Neuronal stem cell (in vitro differentiated cells): ENCODE results near the gene DEPP1.

Source experiments
- DNase-seq: peaks from one replicate; pipeline ENCODE4 v3.0.0-alpha.2; 2013; ENCODE audit warnings: low spot score
- H2AFZ ChIP-seq: one replicate; pipeline ENCODE4 v1.6.1; 2013; ENCODE audit warnings: mild to moderate bottlenecking, low read length, inconsistent platforms
- H2AK5ac ChIP-seq: 2 replicates; pipeline ENCODE4 v1.6.1; 2013; ENCODE audit warnings: low read depth, mild to moderate bottlenecking, inconsistent platforms, low read length, moderate library complexity, mixed read lengths
- H2BK120ac ChIP-seq: 2 replicates; pipeline ENCODE4 v1.6.1; 2013; ENCODE audit warnings: low read depth, mild to moderate bottlenecking, inconsistent platforms, low read length, moderate library complexity, mixed read lengths
- H2BK12ac ChIP-seq: one replicate; pipeline ENCODE4 v1.6.1; 2013; ENCODE audit warnings: low read length, inconsistent platforms
- H2BK15ac ChIP-seq: 2 replicates; pipeline ENCODE4 v1.6.1; 2013; ENCODE audit warnings: mild to moderate bottlenecking, low read length, inconsistent platforms, mixed read lengths
- H2BK5ac ChIP-seq: one replicate; pipeline ENCODE4 v1.6.1; 2013; ENCODE audit warnings: inconsistent platforms, mild to moderate bottlenecking, low read length, moderate library complexity
- H3K14ac ChIP-seq: one replicate; pipeline ENCODE4 v1.6.1; 2013; ENCODE audit warnings: low read length, inconsistent platforms
- H3K18ac ChIP-seq: 2 replicates; pipeline ENCODE4 v1.6.1; 2013; ENCODE audit warnings: low read length, inconsistent platforms
- H3K23ac ChIP-seq: 2 replicates; pipeline ENCODE4 v1.6.1; 2013; ENCODE audit warnings: low read depth, mild to moderate bottlenecking, mixed read lengths, low read length, inconsistent platforms; ENCODE audit not compliant: poor library complexity
- H3K27ac ChIP-seq: replicated peaks from 3 replicates; pipeline ENCODE4 v1.5.1; 2013; ENCODE audit warnings: low read length, inconsistent platforms
- H3K27me3 ChIP-seq, 3 experiments: 2 replicates each; pipeline ENCODE4 v1.6.1; 2013; ENCODE audit warnings: low read length in 3 of 3, mild to moderate bottlenecking in 2 of 3, inconsistent platforms in 1 of 3, low read depth in 1 of 3, mixed read lengths in 1 of 3, moderate library complexity in 1 of 3; ENCODE audit not compliant: control insufficient read depth in 3 of 3, insufficient read depth in 3 of 3
- H3K36me3 ChIP-seq, 2 donors: replicated peaks in 1 of 2; 2 replicates each; pipeline ENCODE4 v1.6.1; 2013; ENCODE audit warnings: low read length in 2 of 2; ENCODE audit not compliant: control insufficient read depth in 2 of 2, insufficient read depth in 2 of 2
- H3K4ac ChIP-seq: 2 replicates; pipeline ENCODE4 v1.6.1; 2013; ENCODE audit warnings: inconsistent platforms, mild to moderate bottlenecking, low read length, moderate library complexity
- H3K4me1 ChIP-seq, 2 donors: 1 replicate in 1 of 2; 2 replicates in 1 of 2; pipeline ENCODE4 v1.6.1; 2013; ENCODE audit warnings: low read length in 2 of 2, low read depth in 1 of 2; ENCODE audit not compliant: control insufficient read depth in 2 of 2, insufficient read depth in 1 of 2
- H3K4me2 ChIP-seq: one replicate; pipeline ENCODE4 v1.6.1; 2013; ENCODE audit warnings: mild to moderate bottlenecking, low read length, inconsistent platforms; ENCODE audit not compliant: insufficient read depth, poor library complexity, severe bottlenecking
- H3K4me3 ChIP-seq, 2 donors: 2 replicates each; pipeline ENCODE4 v1.5.1; 2013; ENCODE audit warnings: low read length in 2 of 2, mild to moderate bottlenecking in 2 of 2, inconsistent platforms in 1 of 2, moderate library complexity in 1 of 2
- H3K79me1 ChIP-seq: one replicate; pipeline ENCODE4 v1.6.1; 2013; ENCODE audit warnings: low read depth, mild to moderate bottlenecking, inconsistent platforms, low read length, moderate library complexity
- H3K9ac ChIP-seq: one replicate; pipeline ENCODE4 v1.6.1; 2013; ENCODE audit warnings: mild to moderate bottlenecking, low read depth, low read length, inconsistent platforms; ENCODE audit not compliant: poor library complexity
- H3K9me3 ChIP-seq, 2 donors: replicated peaks in 1 of 2; 2 replicates each; pipeline versions ENCODE3 to v1.6.1; 2013; ENCODE audit warnings: low read length in 2 of 2, mild to moderate bottlenecking in 2 of 2, inconsistent platforms in 1 of 2, low read depth in 1 of 2, mixed read lengths in 1 of 2, moderate library complexity in 1 of 2; ENCODE audit not compliant: control insufficient read depth in 2 of 2, insufficient read depth in 1 of 2
- H4K8ac ChIP-seq: one replicate; pipeline ENCODE4 v1.6.1; 2013; ENCODE audit warnings: low read depth, mild to moderate bottlenecking, inconsistent platforms, low read length, moderate library complexity
- H4K91ac ChIP-seq: one replicate; pipeline ENCODE4 v1.6.1; 2013; ENCODE audit warnings: low read length, low read depth, mild to moderate bottlenecking, inconsistent platforms; ENCODE audit not compliant: poor library complexity
- WGBS, 2 donors: extraction: QIAGEN DNeasy Blood & Tissue Kit; methylation state at CpG; one replicate each; pipeline ENCODE4 v1.1.7; 2013; ENCODE audit warnings: missing lambda C conversion rate in 2 of 2, mixed read lengths in 1 of 2; ENCODE audit not compliant: insufficient read length in 2 of 2, insufficient replicate concordance in 1 of 2; ENCODE audit errors: extremely low coverage in 2 of 2; 5-methylcytosine and 5-hydroxymethylcytosine counted together

The DEPP1 gene

DNA sequence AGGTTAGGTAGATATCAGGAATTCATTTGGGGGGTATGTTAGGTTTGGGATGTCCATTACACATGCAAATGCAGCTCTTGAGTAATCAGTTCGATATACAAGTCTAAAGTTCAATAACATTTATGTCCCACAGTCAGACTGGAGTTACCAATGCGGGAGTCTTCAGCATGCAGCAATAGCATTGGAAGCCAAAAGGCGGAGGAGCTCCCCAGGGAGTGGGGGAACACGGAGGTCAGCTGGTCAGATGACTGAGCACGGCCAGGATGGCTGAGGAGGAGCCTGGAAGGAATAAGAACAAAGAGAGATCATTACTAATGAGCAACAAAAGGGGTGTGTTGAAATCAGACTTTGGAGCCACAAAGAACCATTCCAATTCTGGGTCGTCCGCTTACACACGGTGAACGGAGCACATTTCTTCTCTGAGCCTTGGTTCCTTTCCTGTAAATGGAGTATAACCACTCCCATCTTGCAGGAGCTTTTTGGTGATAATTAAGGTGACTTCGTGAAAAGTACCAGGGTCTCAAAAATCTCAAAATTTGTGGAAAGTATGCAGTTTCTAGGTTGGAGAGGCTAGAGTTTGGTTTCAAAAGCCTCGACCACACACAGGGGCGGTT lies 21.6 kb upstream of the DEPP1 start:
- Histone ChIP-seq H3K36me3 (peaks cover 11 to 32% of the 10 kb centered on the region in 2 donors), H2BK12ac (no peak overlapping the region), H4K8ac (peak overlapping the region; percentile 19), H3K4me2 (peak overlapping the region; percentile 42), H3K18ac (no peak overlapping the region), H3K4ac (no peak overlapping the region), H3K4me3 (peak overlapping the region in 1 of 2 donors; percentile 75), H3K23ac (no peak overlapping the region), H3K9me3 (peaks cover 6 to 32% of the 10 kb centered on the region in 2 donors), H4K91ac (no peak overlapping the region), H2BK15ac (no peak overlapping the region), H3K79me1 (no peaks in the 10 kb centered on the region), H2AK5ac (no peak overlapping the region), H3K27ac (no peak overlapping the region), H3K14ac (no peak overlapping the region), H2AFZ (peak overlapping the region; percentile 86), H3K4me1 (peaks cover 0 to 5% of the 10 kb centered on the region in 2 donors), H2BK120ac (no peak overlapping the region), H3K9ac (no peak overlapping the region), H3K27me3 (no peaks in the 10 kb centered on the region), H2BK5ac (no peak overlapping the region)
- no peak for DNase-seq
- WGBS, 2 donors: no CpG with 5 or more reads among the region's 12 CpGs

DNA sequence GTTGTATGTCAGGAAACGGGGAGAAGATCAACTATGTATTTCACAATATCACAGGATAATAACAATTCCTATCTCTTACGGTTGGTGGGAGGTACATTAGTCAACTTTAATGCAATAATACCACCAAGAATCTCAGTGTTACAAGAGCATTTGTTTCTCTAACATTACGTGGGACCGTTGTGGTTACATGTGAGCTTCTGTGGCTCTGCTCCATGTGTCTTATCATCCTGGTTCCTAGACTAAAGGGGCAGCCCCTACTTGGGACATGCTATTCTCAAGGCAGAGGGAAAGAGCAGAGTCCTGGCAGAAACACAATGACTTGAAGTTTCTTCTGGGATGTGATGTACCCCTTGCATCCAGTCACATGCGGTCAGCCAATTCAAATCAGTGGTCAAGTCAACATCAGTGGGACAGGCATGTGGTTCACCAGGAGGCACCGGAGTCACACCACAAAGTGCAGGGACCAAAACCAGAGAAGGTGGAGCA lies 19.6 kb upstream of the DEPP1 start:
- Histone ChIP-seq H3K9ac (no peak overlapping the region), H2BK5ac (no peak overlapping the region), H3K23ac (no peak overlapping the region), H2AFZ (no peak overlapping the region), H2BK120ac (no peak overlapping the region), H2AK5ac (no peak overlapping the region), H3K4me2 (no peak overlapping the region), H3K27me3 (no peaks in the 10 kb centered on the region), H2BK15ac (no peak overlapping the region), H3K14ac (no peak overlapping the region), H3K18ac (no peak overlapping the region), H3K4me1 (peaks cover 1 to 5% of the 10 kb centered on the region in 2 donors), H3K27ac (no peak overlapping the region), H3K79me1 (no peaks in the 10 kb centered on the region), H4K91ac (no peak overlapping the region), H4K8ac (no peak overlapping the region), H3K36me3 (peaks cover under 1 to 12% of the 10 kb centered on the region in 2 donors), H2BK12ac (no peak overlapping the region), H3K4me3 (no peak overlapping the region), H3K9me3 (peaks cover under 1 to 11% of the 10 kb centered on the region in 2 donors), H3K4ac (no peak overlapping the region)
- DNase-seq: no peak
- WGBS, 2 donors: no CpG with 5 or more reads among the region's 6 CpGs

DNA sequence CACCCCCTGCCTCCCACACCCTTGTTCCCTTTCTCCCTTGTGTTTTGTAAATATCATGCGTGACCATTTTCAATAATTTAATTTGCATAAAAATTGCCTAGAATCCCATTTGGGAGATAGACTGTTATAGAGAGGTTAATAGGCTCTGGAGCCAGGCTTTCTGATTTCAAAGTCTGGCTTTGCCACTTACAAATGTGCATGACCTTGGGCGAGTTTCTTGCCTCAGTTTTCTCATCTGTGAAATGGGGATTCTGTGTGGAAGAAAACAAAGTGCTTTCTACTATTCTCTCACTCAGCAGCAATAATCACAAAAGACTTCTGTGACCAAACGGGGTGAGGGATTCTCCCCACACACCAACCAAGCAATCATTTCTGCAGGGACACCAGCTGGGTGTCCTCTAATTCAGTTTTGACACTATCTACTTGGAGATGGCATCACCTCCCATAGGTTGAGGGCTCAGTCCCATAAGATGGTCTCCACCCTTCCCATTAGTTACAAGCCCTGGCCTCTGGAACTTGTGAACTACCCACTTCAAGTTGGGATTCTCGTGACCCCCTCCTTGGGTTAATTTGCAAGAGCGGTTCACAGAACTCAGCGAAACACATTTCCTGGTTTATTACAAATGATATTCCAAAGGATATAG lies 18.6 kb upstream of the DEPP1 start:
- Histone ChIP-seq H4K91ac (no peak overlapping the region), H3K4me2 (no peak overlapping the region), H2AK5ac (no peak overlapping the region), H3K27ac (no peak overlapping the region), H3K14ac (no peak overlapping the region), H3K4ac (no peak overlapping the region), H3K4me3 (no peak overlapping the region), H3K23ac (no peak overlapping the region), H3K4me1 (peaks cover 1 to 5% of the 10 kb centered on the region in 2 donors), H3K9me3 (peaks cover 0 to 2% of the 10 kb centered on the region in 2 donors), H3K18ac (no peak overlapping the region), H2BK120ac (no peak overlapping the region), H3K79me1 (no peaks in the 10 kb centered on the region), H4K8ac (no peak overlapping the region), H3K9ac (no peak overlapping the region), H2AFZ (no peak overlapping the region), H3K36me3 (peaks cover 0 to 2% of the 10 kb centered on the region in 2 donors), H2BK12ac (no peak overlapping the region), H2BK5ac (no peak overlapping the region), H2BK15ac (no peak overlapping the region), H3K27me3 (no peaks in the 10 kb centered on the region)
- no CpG with 5 or more reads among the region's 6 CpGs for WGBS, 2 donors
- DNase-seq: no peak

DNA sequence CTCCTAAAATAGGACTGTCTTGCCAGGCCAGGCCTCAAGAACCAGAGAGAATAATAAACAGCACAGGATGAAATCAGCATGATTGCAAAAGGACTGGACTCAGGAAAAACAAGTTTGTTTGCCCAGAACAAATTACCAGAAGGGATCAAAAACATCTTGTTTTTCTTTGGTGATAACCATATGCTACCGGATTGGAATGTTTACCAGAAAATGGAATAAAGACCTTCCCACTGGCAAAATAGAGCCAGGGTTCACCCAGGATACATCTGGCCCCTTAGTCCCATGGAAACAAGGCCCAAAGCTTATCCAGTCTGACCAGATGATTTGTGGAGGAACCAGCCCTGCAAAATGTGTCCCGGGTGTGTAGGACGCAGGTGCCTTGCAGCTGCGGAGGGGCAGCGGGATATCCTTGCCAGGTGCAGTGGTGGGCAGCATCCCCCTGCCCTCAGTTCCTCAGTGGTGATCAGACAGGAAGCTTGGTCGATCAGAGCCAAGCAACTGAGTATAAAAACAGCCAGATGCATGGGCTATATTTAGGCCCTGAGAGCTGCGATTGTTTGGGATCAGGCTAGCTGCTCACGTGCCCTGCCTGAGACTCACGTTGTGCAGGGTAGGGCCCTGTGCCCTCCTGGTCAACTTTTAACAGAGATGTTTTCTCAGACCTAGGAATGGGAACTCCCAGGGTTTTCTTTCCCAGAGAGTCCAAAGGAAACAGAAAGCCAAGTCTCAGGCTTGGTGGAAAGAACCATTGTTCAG lies 17.5 kb upstream of the DEPP1 start:
- H3K4me1 ChIP-seq: peaks cover 5 to 6% of the 10 kb centered on the region in 2 donors
- H2BK12ac ChIP-seq: no peak overlapping the region
- peak overlapping the region; percentile 17 for H2AFZ ChIP-seq
- no peak overlapping the region for H3K4ac ChIP-seq
- H3K4me2 ChIP-seq: no peak overlapping the region
- no peaks in the 10 kb centered on the region for H3K27me3 ChIP-seq
- no peak overlapping the region for H3K23ac ChIP-seq
- no peak overlapping the region for H2BK15ac ChIP-seq
- no peak overlapping the region for H3K4me3 ChIP-seq
- no peak overlapping the region for H4K8ac ChIP-seq
- H3K14ac ChIP-seq: no peak overlapping the region
- no peaks in the 10 kb centered on the region for H3K9me3 ChIP-seq
- H3K79me1 ChIP-seq: no peaks in the 10 kb centered on the region
- no peak overlapping the region for H2BK5ac ChIP-seq
- H3K36me3 ChIP-seq: no peaks in the 10 kb centered on the region
- no peak overlapping the region for H4K91ac ChIP-seq
- no peak overlapping the region for H2AK5ac ChIP-seq
- no peak overlapping the region for H2BK120ac ChIP-seq
- no peak for DNase-seq
- H3K18ac ChIP-seq: no peak overlapping the region
- no peak overlapping the region for H3K9ac ChIP-seq
- WGBS, 2 donors: no CpG with 5 or more reads among the region's 9 CpGs
- H3K27ac ChIP-seq: no peak overlapping the region
